Right renal cortex interstitium (tissue), 3 donors: ENCODE results near the gene CBFA2T3. TPM values are rescaled to one million over a fixed set of nuclear protein-coding genes. Genes with fewer than 3 reads are reported as not detected.

ENCODE experiments used
- DNase-seq, 3 donors: peaks; one replicate each; pipeline ENCODE4 v3.0.0-alpha.2; 2013; ENCODE audit warnings: low read depth in 3 of 3, low spot score in 2 of 3
- polyA plus RNA-seq, 3 donors: library from polyadenylated mRNA; unstranded; fragments of 120-200 nt; gene quantifications; one replicate each; pipeline ENCODE4 v1.2.1, GENCODE V29; 2013; ENCODE audit not compliant: insufficient read length in 3 of 3

The CBFA2T3 gene
- polyA plus RNA-seq, 3 donors, result 1.7 to 2.0 (median 2.0) TPM

DNA sequence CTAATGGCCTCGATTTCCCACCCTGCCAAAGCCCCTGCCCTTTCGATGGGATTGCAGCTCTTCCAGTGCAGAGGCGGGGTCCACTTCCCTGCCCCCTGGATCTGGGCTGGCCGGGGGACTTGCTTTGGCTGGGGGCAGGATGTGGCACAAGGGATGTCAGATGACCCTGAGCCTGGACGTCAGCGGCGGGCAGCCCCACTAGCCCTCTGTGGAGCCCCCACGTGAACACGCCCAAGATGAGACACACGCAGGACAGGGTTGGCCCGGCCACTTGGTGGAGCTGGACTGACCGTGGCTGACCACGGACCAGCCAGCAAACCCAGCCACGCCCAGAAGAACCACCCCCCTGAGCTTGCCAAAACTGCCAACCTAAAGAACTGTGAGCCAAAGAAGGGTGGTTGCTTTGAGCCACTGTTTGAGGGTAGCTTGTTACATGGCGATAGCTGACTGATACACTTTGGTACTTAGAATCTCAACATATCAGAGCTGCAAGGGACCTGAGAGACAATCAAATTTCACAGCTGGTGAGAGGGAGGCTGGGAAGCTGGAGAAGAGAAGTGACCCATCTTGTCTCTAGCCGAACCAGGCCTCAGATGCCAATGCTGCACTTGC is 63.9 kb downstream of the CBFA2T3 start:
- no peak for DNase-seq

DNA sequence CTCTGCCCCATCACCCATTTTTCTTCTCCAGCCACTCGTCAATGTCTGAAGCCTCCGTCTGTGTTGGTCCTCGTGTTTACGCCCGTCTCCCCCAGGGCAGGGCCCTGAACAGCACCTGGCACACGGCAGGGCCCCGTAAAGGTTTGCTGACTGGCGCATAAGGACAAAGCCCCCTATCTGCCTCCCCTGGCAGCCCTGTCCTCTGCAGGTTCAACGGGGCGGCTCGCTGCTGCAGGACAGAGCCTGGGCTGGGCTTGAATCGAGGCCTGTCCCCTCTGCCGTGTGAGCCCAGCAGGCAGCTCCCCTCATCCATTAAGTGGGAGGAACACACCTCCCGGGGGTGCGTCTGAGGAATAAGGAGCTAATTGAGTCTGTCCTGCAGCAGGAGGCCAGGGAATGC is 64.5 kb downstream of the CBFA2T3 start:
- DNase-seq, result no peak

DNA sequence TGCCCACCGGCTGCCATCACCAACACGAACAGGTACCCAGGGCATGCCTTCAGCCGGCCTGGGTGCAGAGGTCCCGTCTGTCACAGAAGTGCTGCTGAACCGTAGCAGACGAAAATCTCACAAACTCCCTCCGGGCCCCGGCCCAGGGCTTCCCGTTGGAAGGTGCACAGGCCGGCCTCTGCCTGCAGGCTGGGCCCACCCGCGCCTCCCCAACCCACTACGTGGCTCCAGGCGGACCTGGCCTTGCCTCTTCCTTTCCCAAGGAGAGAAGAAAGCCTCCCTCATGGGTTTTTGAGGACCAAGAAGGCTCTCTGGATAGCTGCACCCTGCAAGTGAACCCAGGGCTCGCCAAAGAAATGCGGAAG is 65.1 kb downstream of the CBFA2T3 start:
- DNase-seq, result no peak

DNA sequence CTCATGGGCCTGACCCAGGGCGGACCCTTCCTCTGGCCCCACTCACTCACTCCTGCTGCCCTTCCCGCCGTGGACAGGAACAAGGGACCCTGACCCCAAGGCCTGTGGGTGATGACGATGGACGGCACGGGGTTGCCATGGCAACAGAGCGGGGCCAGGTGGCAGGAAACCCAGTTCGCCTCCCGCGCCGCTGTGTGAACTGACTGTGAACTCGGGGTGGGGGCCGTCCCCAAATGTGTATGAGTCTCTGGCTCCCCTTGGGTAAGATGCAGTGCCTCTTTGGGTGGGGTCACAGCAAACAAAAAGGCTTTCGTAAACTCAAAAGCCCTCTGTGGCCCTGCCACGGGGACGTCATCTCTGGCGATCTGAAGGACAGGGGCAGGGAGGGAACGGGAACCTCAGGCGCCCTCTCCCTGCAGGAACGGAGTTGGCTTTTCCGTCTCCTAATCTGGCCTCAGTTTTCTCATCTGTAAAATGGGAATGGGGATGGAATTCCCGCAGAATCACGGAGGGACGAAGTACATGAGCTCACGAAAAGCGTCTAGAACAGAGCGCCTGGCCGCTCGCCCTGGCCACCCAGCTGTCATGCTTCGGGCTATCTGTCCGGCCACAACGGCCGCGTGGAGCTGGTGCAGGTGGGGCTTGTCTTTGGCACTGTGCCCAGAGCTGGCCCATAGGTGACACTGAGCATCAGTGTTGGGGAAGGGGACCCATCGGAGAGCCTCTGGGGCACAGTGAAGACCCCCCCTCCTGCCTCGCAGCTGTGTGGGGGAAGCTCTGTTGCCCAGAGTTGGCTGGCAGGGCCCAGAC is 65.7 kb downstream of the CBFA2T3 start:
- DNase-seq, result no peak

DNA sequence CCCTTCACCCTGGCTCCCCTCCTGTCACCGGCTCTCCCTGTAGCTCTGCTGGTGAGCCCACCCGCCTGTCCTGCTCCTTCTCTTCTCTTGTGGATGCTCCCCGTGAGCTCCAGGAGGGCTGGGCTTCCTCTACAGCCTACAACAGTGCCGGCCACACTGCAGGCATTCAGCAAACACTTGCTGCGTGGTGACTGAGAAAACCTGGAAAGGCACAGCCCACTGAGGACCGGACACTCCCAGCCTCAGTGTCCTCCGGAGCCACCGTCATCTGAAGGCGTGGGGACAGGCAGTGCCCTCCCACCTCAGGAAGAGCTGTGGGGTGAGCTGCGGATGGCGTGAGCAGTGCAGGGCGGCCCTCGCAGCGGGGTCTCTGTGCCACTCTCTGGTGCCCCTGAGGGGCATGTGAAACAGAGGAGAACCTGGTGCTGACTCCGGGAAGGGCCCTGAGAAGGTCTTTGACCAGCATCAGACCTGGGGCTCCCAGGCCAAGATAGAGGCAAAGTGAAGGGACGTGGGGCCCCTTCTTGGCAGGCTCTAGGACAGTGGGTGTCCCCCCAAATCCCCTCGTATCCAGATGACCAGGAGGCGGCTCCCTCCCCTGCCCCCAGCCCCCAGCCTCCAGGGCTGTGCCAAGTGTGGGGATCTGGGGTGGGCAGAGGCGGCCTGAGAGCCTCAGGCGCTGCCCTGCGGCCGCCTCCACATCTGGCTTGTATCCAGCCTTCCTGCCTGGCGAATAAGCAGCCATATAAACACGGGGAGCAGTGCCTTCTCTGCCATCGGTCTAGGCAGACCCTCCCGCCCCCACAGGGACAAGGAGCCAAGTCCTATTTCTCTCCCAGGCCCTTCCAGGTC is 66.5 kb downstream of the CBFA2T3 start:
- no peak for DNase-seq

DNA sequence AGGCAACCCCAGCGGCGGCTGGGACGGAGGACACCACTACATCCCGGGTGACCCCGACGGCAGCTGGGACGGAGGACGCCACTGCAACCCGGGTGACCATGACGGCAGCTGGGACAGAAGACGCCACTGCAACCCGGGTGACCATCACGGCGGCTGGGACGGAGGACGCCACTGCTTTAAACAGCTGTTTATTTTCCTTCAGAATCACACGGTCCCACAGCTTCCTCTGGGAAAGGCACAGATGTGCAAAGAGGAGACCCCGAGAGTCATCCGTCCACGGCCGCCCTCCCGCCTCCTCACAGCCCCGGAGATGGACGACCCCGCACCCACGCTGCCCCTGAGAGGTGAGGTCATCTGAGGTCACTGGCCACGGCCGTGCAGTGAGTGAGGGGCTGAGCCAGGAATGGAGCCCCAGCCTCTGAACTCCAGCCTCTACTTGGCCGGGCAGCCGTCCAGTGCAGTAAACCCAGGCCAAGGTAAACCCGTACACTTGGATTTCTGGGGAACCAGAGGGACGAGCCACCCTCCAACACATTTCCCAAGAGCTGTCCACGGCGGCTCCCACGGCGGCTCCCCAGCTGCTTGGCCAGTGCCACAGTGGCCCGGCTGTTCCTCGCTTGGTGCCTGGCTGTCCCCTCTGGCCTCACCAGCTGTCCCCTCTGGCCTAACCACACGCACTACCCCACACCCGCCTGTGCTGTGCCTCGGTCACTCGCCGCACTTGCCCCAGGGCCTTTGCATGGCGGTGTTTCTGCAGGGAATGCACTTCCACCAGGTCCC is 67.4 kb downstream of the CBFA2T3 start:
- no peak for DNase-seq

DNA sequence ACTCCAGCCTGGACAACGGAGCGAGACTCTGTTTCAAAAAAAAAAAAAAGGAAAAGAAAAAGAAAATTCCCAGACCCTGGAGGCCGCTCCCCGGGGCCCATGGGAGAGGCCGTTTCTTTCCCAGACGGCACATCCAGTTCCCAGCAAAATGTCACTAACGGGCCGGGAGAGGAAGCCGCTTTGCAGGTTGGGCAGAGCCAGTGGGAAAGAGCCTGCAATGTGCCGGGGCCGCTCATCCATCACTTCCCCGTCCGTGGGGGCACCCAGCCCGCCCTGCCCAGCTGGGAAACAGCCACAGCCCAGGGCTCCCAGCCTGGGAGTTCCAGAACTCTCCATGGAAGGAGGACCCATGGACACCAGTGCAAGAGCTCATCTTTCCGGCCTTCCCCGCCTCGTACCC is 68.7 kb downstream of the CBFA2T3 start:
- no peak for DNase-seq

DNA sequence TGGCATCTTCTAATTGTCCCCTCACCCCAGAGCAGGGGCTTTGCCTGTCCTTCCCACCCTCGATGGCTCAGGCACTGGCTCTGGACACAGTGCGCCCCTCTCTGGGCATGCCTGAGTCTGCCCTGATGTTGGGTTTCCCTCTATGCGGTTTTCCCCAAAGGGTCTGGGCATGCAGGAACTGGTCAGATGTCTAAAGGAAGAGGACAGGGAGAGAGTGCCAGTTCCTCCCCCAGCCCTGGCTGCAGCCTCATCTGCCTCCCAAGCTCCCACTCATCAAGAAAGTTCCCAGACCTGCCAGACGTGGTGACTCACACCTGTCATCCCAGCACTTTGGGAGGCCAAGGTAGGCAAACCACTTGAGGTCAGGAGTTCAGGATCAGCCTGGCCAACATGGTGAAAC is 69.2 kb downstream of the CBFA2T3 start:
- DNase-seq, result no peak

DNA sequence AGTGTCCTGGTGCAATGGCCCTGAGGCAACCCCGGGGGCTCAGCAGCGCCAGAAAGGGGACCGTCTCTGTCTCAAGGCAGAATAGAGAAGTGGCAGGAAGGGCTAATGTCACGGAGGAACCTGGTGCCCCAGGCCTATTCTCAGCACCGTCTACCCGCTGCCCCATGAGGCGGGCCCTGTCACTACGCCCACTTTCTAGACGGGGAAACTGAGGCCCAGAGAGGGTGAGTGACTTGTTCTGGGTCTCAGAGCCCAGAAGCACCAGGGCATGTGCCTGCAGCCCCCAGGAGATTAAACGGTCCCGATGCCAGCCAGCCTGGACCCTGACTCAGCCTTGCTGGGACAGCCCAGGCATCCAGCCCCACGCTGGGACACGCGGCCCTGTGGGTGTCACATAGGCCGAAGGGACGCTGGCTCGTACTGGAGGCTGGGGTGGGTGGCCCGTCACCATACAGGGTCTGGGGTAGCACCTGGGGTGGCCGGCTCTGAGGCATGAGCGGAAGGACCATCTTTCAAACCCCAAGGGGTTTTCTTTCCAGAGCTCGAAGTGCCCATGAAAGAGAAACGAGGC is 70.4 kb downstream of the CBFA2T3 start:
- DNase-seq, result no peak

DNA sequence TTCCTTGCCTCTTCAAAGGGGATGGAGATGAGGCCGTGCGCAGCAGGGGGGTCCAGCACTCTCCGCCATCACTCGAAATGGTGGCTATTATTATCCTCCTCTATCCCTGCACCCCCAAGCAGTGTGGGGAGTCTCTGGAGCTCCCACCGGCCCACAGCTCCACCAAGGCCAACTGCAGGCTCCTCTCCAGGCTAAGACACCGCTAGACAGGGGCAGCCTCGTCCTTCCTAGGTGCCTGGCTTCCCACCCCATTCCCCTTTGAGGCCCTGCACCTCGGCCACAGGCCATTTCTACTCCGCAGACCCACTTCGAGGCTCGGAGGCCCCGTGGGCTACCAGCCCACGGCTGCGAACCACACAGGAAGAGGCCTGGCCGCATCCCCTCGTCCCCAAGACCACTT is 71.0 kb downstream of the CBFA2T3 start:
- DNase-seq, result no peak

DNA sequence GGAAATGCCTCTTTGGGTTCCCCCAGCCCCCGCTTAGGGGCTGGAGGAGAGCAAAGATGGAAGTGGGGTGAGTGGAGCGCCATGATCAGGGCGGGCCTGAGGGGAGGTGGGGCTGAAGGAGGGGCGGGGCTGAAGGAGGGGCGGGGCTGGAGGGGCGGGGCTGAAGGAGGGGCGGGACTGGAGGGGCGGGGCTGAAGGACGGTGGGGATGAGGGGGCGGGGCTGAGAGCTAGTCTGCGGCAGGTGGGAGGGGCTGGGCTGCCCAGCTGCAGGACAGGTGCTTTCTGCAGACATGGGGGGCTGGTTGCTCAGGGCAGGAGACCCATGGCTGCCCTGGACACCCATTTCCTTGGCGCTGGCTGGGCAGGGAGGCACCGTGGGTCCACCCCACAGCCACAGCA is 71.4 kb downstream of the CBFA2T3 start:
- no peak for DNase-seq

DNA sequence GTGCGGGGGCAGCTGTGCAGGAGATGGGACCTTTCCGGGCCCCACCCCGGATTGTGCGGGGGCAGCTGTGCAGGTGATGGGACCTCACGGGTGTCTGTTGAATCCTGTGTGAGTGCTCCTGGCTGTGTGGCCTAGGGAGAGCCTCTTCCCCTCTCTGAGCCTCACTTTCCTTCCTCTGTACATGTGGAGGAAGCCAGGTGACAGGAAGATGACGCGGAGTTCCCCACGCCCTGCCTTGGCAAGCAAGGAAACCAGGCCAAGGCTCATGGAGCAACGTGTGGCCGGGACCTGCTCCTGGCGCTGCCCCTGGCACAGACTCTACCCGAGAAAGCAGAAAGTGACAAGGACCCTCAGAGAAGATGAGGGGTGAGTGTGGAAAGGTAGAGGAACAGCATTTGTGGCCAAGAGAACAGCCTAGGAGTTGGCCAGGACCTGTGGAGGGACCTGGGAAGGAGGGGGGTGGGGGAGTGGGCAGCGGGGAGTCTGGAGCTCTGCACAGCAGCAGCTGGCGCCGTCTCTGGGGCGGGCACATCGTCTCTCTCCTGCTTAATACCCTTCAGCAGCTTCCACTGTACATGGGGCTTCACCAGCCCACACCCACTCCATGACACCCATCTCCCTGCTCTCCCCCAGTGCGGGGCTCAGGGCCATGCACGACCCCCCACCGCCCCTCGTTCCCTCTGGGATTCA is 72.2 kb downstream of the CBFA2T3 start:
- no peak for DNase-seq

DNA sequence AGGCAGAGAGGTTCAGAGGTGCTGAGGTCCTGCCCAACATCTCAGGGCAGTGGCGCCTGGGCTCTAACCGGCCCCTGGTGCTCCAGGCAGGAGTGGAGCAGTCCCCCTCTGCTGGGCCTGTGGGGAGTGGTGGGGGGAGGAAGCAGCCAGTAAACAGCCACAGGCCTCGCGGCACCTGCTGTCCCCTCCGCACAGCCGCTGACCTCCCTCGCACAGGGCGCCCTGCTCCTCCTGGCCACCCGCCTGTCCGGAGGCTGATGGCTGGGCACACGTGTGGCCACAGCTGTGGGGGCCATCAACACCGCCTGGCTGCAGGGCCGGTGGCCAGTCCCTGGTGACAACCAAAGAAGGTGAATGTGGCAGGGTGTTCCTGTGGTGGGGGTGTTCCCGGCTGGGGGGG is 73.7 kb downstream of the CBFA2T3 start:
- no peak for DNase-seq

DNA sequence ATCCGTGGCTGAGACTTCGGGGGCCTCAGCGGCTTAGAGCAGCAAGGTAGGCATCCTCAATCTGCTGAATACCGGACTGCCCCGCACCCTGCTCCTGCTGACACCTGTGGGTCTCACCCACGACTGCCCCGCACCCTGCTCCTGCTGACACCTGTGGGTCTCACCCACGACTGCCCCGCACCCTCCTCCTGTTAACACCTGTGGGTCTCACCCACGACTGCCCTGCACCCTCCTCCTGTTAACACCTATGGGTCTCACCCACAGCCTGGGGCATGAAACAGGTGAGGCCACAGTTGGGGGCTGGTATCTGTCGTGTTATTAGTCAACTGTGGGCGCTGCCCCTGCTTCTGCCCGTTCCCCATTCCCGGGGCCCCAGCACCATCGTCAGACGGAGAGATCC is 74.3 kb downstream of the CBFA2T3 start:
- no peak for DNase-seq

DNA sequence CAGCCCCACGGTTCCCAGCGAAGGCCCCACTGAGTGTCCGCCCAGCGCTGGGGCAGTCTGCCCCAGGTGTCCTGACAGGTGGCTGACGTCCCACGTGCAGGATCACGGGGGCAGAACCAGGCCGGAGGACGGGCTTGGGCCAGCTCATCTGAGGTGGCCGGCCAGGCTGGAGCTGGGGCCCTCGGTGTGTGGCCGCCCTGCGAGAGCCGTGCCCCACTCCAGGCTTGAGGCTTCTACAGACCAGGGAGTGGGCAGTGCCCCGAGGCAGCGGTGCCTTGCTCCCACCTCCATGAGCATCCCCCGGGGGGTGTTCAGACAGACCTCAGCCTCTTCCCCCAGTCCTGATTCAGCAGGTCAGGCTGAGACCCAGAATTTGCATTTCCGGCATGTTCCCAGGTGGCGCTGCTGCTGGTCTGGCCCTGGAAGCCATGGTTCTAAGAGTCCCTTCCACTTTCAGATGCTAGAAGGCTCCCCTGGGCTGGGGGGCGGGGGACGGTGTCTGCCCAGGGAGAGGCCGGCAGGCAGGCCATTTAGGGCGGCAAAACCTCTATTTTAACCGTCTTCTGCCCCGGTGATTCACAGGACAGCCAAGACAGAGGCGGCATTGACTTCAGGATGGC is 75.2 kb downstream of the CBFA2T3 start:
- no peak for DNase-seq

DNA sequence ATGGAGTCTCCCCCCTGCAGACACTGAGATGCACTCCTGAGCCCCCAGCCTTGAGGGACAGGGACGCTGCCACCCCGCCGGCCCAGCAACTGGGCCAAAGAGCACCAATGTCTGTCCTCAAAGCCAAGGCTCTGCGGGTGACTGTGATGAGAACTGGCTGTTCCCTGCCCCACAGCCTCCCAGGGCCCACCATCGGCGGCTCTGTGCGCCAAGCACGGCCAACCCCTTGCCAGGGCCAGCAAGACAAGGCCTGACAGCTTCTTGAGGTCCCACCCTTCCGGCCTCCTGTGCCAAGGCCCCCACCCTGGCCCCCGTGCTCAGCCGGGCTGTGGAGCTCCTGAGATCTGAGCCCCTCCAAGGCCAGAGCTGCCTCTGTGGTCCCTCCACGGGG is 76.3 kb downstream of the CBFA2T3 start:
- DNase-seq, result no peak

DNA sequence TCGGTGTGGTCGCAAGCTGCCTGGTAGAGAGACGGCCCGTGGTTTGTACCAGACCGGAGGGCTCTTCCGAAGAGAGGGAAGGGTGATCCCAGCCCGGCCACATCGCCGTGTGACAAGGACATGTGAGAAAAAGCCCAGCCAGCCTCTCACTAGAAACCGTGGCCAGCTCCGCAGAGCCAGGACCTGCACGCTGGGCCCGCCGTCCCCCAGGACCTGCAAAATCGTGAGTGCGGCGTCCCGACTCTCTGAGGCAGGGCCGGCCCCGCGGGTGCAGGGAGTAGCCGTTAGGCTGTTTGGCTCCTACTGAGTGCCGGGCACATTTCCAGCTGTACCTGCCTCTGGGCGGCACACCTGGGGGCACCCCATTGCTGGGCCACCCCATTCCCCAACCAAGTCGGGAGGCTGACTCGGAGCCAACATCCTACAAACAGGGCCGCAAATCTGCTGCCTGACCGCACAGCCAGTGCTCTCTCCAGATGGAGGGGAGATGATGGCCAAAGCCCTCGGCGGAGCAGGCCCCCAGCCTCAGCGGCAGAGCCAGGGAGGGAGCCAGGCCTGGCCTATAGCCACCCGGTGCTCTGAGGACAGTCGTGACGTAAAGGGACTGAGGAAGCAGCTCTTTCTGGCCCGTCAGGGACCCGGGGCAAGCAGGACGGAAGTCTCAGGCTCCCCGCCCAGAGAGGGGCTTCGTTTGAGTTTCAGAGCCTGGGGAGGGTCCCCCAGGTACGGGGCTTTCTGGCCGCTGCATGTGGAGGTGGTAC is 76.9 kb downstream of the CBFA2T3 start:
- no peak for DNase-seq

DNA sequence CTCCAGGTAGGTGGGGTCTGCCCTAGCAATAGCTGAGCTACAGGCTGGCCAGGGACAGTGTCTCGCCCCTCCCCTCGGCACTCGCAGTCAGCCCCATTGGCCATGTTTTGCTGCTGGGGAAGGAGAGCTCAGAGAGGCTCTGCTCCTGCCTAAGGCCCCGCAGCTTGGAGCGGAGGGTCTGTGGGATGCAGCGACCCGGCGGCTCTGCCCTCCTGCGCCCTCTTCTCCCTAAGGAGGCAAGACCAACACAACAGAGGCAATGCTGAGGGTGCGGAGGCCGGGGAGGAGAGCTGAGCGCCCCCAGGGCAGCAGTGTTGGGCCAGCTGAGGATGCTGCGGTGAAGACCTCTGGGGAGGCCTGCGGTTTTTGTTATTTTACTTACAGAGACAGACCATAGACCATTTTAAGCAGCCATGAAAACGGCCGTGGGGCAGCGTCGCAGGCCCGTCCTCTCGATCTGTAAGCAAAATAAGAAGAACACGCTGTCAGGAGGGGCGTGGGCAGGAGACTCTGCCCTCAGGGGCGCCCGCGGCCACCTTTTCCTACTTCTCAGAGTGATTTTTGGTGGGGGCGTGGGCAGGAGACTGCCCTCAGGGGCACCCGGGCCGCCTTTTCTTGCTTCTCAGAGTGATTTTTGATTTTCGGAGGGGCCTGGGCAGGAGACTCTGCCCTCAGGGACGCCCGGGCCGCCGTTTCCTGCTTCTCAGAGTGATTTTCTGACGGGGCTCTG is 79.1 kb downstream of the CBFA2T3 start:
- no peak for DNase-seq
